HG03378 (cell line): ENCODE results near the gene SPACA4.
"Not testable (repeated sequence)": the region's sequence is repeated elsewhere in the genome, so short reads cannot be mapped to it uniquely, and the experiment has no call there.

Experiments
- ATAC-seq: cut with Tn5 transposase; IDR thresholded peaks from one replicate; pipeline ENCODE4 v1.9.1; 2021; ENCODE audit warnings: mild to moderate bottlenecking, moderate library complexity; ENCODE audit not compliant: unreplicated experiment

The SPACA4 gene

GRCh38 chr19:48618278-48618915 lies 11.9 kb downstream of the SPACA4 start:
- ATAC-seq, result no peak

GRCh38 chr19:48618916-48619691 lies 12.6 kb downstream of the SPACA4 start, which contains the start of the genes RPL18 and SPHK2:
Gene RPL18 (minus strand): TSS chr19:48619178. CDS start chr19:48619143, 35 bp downstream.
Gene SPHK2 (plus strand): TSS chr19:48619506. CDS start chr19:48620515, 1,009 bp downstream.
- ATAC-seq, result peak; percentile 79

- ATAC-seq, result no peak
Observed at GRCh38 chr19:48619692-48620585, 13.4 kb downstream of the SPACA4 start.

GRCh38 chr19:48623556-48624066 lies 17.1 kb downstream of the SPACA4 start:
- ATAC-seq, result no peak

GRCh38 chr19:48624067-48624594 lies 17.6 kb downstream of the SPACA4 start:
- no peak for ATAC-seq

DNA sequence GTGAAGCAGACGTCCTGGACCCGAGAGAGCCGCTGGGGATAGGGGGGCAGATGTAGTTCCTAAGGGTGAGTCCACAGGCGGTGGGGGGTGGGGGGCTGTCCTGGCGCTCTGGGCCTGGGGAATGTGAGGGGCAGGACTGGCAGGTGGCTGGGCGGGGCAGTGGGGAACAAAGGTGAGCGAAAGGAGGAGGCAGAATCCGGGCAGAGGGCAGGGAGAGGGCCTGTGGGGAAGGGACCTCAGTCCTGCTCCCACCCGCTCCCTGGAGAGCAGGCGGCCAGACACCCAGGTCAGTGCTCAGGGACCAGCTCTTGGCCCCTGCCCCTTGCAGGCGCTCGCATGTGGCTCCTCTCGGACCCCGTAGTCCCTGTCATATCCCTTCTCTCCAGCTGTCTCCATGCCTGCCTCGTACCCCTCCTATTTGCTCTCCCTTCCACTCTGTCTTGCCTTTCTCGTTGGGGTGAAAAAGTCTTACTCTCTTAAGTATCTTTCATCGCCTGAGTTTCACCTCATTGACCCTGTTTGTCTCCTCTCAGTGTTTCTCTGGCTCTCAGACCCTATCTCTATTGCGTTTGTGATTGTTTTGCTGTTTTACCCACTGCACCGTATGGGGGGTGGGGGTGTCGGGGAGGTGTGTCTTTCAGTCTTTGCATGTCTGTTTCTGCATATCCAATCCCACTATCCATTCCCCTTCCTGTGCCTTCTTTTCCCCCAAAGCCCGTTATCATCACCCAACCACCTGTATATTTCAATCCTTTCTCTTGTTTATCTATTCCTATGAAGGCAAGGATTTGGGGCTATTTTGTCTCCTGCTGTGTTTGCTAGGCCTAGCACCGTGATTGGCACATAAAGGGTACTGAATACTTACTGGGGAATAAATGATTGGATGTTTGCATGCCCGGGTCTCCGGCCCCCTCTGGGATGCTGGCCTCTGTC lies 18.5 kb downstream of the SPACA4 start:
- ATAC-seq, result no peak

- ATAC-seq, result no peak
Observed at GRCh38 chr19:48625891-48626327, 19.4 kb downstream of the SPACA4 start.

GRCh38 chr19:48627201-48627864 lies 20.8 kb downstream of the SPACA4 start:
- no peak for ATAC-seq

GRCh38 chr19:48627865-48628314 lies 21.3 kb downstream of the SPACA4 start:
- no peak for ATAC-seq

GRCh38 chr19:48628486-48629296 lies 22.1 kb downstream of the SPACA4 start:
- ATAC-seq, result no peak

DNA sequence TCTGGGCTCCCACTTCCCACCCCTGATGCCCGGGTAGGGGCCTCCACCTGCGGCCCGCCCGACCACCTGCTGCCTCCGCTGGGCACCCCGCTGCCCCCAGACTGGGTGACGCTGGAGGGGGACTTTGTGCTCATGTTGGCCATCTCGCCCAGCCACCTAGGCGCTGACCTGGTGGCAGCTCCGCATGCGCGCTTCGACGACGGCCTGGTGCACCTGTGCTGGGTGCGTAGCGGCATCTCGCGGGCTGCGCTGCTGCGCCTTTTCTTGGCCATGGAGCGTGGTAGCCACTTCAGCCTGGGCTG lies 22.7 kb downstream of the SPACA4 start:
- no peak for ATAC-seq

DNA sequence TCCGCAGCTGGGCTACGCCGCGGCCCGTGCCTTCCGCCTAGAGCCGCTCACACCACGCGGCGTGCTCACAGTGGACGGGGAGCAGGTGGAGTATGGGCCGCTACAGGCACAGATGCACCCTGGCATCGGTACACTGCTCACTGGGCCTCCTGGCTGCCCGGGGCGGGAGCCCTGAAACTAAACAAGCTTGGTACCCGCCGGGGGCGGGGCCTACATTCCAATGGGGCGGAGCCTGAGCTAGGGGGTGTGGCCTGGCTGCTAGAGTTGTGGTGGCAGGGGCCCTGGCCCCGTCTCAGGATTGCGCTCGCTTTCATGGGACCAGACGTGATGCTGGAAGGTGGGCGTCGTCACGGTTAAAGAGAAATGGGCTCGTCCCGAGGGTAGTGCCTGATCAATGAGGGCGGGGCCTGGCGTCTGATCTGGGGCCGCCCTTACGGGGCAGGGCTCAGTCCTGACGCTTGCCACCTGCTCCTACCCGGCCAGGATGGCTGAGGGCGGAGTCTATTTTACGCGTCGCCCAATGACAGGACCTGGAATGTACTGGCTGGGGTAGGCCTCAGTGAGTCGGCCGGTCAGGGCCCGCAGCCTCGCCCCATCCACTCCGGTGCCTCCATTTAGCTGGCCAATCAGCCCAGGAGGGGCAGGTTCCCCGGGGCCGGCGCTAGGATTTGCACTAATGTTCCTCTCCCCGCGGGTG lies 23.2 kb downstream of the SPACA4 start:
- ATAC-seq, result no peak

DNA sequence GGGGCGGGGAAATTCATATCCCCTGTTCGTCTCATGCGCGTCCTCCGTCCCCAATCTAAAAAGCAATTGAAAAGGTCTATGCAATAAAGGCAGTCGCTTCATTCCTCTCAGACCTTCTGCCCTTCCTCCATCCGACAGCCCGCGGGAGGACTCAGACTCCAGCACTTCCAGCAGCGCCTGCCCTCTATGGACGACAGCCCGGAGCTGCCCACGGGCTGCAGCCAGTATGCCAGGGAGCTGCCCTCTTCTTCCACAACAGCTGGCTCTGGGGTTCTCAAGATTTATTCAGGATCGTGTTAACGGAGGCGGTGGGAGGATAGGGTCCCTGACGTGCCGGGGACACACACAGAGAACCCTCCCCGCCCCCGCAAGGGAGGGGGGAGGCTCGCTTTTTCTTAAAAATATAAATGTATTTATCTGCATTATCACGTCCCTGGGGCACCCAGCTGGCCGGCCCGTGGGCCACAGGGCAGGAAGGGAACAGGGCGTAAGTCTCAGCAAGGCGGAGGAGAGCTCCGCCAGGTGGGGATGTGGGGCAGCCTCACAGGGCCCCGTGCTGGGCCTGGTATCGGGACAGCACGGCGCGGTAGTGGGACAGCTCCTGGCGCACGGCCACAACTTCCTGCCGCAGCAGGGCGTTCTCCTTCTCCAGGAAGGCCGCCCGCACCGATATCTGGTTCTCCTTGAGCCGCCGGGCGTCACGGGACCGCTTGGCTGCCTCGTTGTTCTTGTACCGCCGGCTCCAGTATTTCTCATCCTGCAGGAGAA lies 23.9 kb downstream of the SPACA4 start:
- no peak for ATAC-seq

DNA sequence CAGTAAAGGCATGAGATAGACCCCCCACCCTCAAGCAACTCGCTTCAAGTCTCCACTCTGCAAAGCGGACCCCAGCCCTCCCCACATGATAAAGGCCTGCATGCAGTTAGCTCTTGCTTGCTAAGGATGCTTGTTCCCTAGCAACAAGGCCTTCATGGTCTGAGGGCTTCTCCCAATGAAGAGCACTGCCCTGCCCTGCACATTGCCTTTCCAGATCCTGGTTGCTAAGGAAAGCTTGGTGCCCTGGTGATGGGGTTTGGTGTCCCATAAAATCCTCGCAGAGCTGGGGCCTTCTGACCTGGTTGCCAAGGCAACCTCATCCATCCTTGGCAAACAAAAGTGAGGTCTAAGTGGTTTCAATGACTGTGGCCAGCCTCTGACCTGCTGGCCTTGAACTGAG lies 24.7 kb downstream of the SPACA4 start:
- ATAC-seq, result no peak

DNA sequence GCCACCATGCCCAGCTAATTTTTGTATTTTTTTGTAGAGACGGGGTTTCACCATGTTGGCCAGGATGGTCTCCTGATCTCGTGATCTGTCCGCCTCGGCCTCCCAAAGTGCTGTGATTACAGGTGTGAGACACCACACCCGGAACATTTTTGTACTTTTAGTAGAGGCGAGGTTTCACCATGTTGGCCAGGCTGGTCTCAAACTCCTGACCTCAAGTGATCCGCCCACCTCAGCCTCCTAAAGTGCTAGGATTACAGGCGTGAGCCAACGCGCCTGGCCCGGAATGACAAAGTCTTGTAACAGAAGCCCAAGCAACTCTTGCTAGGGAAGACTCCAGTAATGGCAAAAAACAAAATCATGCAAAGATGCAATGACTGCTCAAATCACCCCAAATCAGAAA lies 25.7 kb downstream of the SPACA4 start:
- ATAC-seq, result not testable (repeated sequence)

DNA sequence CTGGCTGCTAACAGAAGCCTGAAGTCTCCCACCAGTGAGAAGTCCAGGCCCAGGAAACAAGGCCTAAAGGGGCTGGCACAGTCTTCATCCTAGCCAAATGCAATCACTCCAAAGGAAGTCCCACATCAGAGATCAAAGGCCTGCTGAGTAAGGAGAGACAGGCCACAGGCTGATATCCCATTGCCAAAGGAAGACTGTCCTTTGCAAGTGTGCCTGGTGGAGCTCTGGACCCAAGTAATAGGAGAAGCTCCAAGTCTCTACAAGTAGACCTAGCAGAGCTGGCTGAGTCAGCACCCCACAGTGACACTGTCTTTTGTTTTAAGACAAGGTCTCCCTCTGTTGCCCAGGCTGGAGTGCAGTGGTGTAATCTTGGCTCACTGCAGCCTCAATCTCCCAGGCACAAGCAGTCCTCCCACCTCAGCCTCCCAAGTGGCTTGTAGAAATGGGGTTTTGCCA lies 26.2 kb downstream of the SPACA4 start:
- no peak for ATAC-seq
